Stomach (tissue), 9 donors: ENCODE measurements around the gene METRNL. TPM values are rescaled to one million over a fixed set of nuclear protein-coding genes. Genes with fewer than 3 reads are reported as not detected.

ENCODE experiments used
- DNase-seq, 2 donors: peaks; one replicate each; pipeline versions ENCODE4 v3.0.0 to v3.0.0-alpha.2; 2013 to 2019
- H3K27ac ChIP-seq, 5 donors: fragments of 200-600 bp in 4 of 5; sonication (generic) in 4 of 5; one replicate each; pipeline ENCODE4 v1.5.1; 2013 to 2019; ENCODE audit warnings: mild to moderate bottlenecking in 1 of 5, moderate library complexity in 1 of 5
- H3K27me3 ChIP-seq, 3 donors: fragments of 200-600 bp; sonication (generic); one replicate each; pipeline ENCODE4 v1.5.1; 2017 to 2019; ENCODE audit warnings: mixed run types in 1 of 3
- H3K36me3 ChIP-seq, 4 donors: fragments of 200-600 bp; sonication (generic); 1 replicate in 3 of 4; 2 replicates in 1 of 4; pipeline ENCODE4 v1.5.1; 2016 to 2019
- H3K4me1 ChIP-seq, 4 donors: fragments of 200-600 bp; sonication (generic); one replicate each; pipeline ENCODE4 v1.5.1; 2016 to 2019
- H3K4me3 ChIP-seq, 4 donors: fragments of 200-600 bp; sonication (generic) in 3 of 4; one replicate each; pipeline ENCODE4 v1.5.1; 2016 to 2019; ENCODE audit warnings: mild to moderate bottlenecking in 1 of 4
- H3K9me3 ChIP-seq, 4 donors: fragments of 200-600 bp; sonication (generic); one replicate each; pipeline ENCODE4 v1.5.1; 2016 to 2019
- CTCF ChIP-seq, 7 experiments: fragments of 450-650 bp in 4 of 7; fragments of 200-600 bp in 3 of 7; sonication (generic) in 3 of 7; IDR thresholded peaks; one replicate each; pipeline ENCODE4 v1.5.1; 2016 to 2019; ENCODE audit warnings: antibody characterized with exemption in 7 of 7, control low read depth in 2 of 7, mild to moderate bottlenecking in 1 of 7
- EP300 ChIP-seq: sonication (generic); formaldehyde crosslinking; IDR thresholded peaks from one replicate; pipeline ENCODE4 v1.6.1; 2017; ENCODE audit warnings: antibody characterized with exemption
- POLR2A ChIP-seq, 4 donors: fragments of 450-650 bp; IDR thresholded peaks; one replicate each; pipeline ENCODE4 v1.6.1; 2016; ENCODE audit warnings: antibody characterized with exemption in 4 of 4, control low read depth in 2 of 4, mild to moderate bottlenecking in 1 of 4, moderate library complexity in 1 of 4
- POLR2AphosphoS5 ChIP-seq, 3 donors: sonication (generic); formaldehyde crosslinking; IDR thresholded peaks; one replicate each; pipeline ENCODE4 v1.6.1; 2016; ENCODE audit warnings: antibody characterized with exemption in 3 of 3
- WGBS, 5 donors: extraction: QIAGEN DNeasy Blood & Tissue Kit in 3 of 5; methylation state at CpG; one replicate each; pipeline versions ENCODE4 v1.1.5 to v1.1.7; 2013 to 2018; 5-methylcytosine and 5-hydroxymethylcytosine counted together
- intact Hi-C: fragments of 100-400 bp; cut with DNase I; formaldehyde crosslinking; loops from one replicate; pipeline ENCODE4 v1.15.1; 2023; ENCODE audit warnings: low total_unique reads
- polyA plus RNA-seq, 3 donors: library from polyadenylated mRNA; stranded (reverse); fragments of 200-250 nt; gene quantifications; one replicate each; pipeline ENCODE4 v1.2.3, GENCODE V29; 2013
- total RNA-seq, 5 donors: library from RNA; depleted of rRNA; stranded (reverse); fragments of >200 nt; gene quantifications; one replicate each; pipeline versions ENCODE4 v1.1.0 to v1.2.3, GENCODE V29; 2014 to 2016
- donor health status: healthy with polysubstance abuse.
- donor health status: Bipolar disorder and iron deficiency.
- donor health status: healthy.

Gene METRNL
- total and polyA plus RNA-seq, 8 donors, result 25.7 to 452 (median 42.5) TPM

GRCh38 chr17:83103943-83104311 lies 24.5 kb downstream of the METRNL start:
- intact Hi-C loops, result no loop called here
- 44 to 71% (median 61%) methylated on average over 5 to 10 of the region's 10 CpGs for WGBS, 5 donors
- DNase-seq, result no peak
- Histone ChIP-seq H3K4me3 (peak overlapping the region in 1 of 4 donors; percentile 34), H3K27ac (peak overlapping the region; percentile 29 to 69 (median 49)), H3K36me3 (no peaks in the 10 kb centered on the region), H3K27me3 (peaks cover 0 to 34% (median 11%) of the 10 kb centered on the region in 3 donors), H3K9me3 (no peaks in the 10 kb centered on the region), H3K4me1 (peaks cover 41 to 52% (median 43%) of the 10 kb centered on the region in 4 donors)
- no peak for TF ChIP-seq EP300
- no peak for TF ChIP-seq POLR2A (IDR thresholded peaks at IDR 0.05)
- TF ChIP-seq POLR2AphosphoS5 (IDR thresholded peaks at IDR 0.05), result no peak
- TF ChIP-seq CTCF (IDR thresholded peaks at IDR 0.05), result no peak

GRCh38 chr17:83104577-83105505 lies 25.4 kb downstream of the METRNL start:
- H3K36me3 ChIP-seq, result no peaks in the 10 kb centered on the region
- TF ChIP-seq CTCF (IDR thresholded peaks at IDR 0.05), result no peak
- TF ChIP-seq POLR2A (IDR thresholded peaks at IDR 0.05), result no peak
- TF ChIP-seq POLR2AphosphoS5 (IDR thresholded peaks at IDR 0.05), result no peak
- TF ChIP-seq EP300, result no peak
- no peaks in the 10 kb centered on the region for H3K9me3 ChIP-seq
- intact Hi-C loops, result no loop called here
- peaks cover 40 to 51% (median 41%) of the 10 kb centered on the region in 4 donors for H3K4me1 ChIP-seq
- peak overlapping the region in 3 of 5 donors; percentile 25 to 69 (median 67) for H3K27ac ChIP-seq
- H3K4me3 ChIP-seq, result no peak overlapping the region
- DNase-seq, result no peak
- WGBS, 5 donors, result 76 to 83% (median 77%) methylated on average over 18 to 45 of the region's 45 CpGs
- peaks cover 0 to 27% (median 1%) of the 10 kb centered on the region in 3 donors for H3K27me3 ChIP-seq

GRCh38 chr17:83105512-83105911 lies 26.1 kb downstream of the METRNL start:
- Histone ChIP-seq H3K9me3 (no peaks in the 10 kb centered on the region), H3K4me1 (peaks cover 40 to 51% (median 42%) of the 10 kb centered on the region in 4 donors), H3K27me3 (peaks cover 0 to 21% (median 0%) of the 10 kb centered on the region in 3 donors), H3K4me3 (no peak overlapping the region), H3K36me3 (no peaks in the 10 kb centered on the region), H3K27ac (peak overlapping the region in 3 of 5 donors; percentile 25 to 46 (median 38))
- 45 to 57% (median 49%) methylated on average over 5 to 10 of the region's 10 CpGs for WGBS, 5 donors
- no peak for DNase-seq
- TF ChIP-seq POLR2A (IDR thresholded peaks at IDR 0.05) (no peak), CTCF (IDR thresholded peaks at IDR 0.05) (no peak), POLR2AphosphoS5 (IDR thresholded peaks at IDR 0.05) (no peak), EP300 (no peak)
- intact Hi-C loops, result no loop called here

- peaks cover 0 to 23% (median 0%) of the 10 kb centered on the region in 3 donors for H3K27me3 ChIP-seq
- intact Hi-C loops, result no loop called here
- H3K4me1 ChIP-seq, result peaks cover 38 to 51% (median 44%) of the 10 kb centered on the region in 4 donors
- H3K4me3 ChIP-seq, result no peak overlapping the region
- peak overlapping the region in 3 of 5 donors; percentile 25 to 46 (median 38) for H3K27ac ChIP-seq
- H3K9me3 ChIP-seq, result no peaks in the 10 kb centered on the region
- no peaks in the 10 kb centered on the region for H3K36me3 ChIP-seq
- TF ChIP-seq POLR2A (IDR thresholded peaks at IDR 0.05) (no peak), EP300 (no peak), CTCF (IDR thresholded peaks at IDR 0.05) (no peak), POLR2AphosphoS5 (IDR thresholded peaks at IDR 0.05) (no peak)
- 58 to 65% (median 60%) methylated on average over 22 of the region's 22 CpGs for WGBS, 5 donors
- DNase-seq, result no peak
Observed at GRCh38 chr17:83106056-83106588, 26.7 kb downstream of the METRNL start.
